ENCODE data around the gene PRIM2. TPM values are rescaled to one million over a fixed set of nuclear protein-coding genes. Genes with fewer than 3 reads are reported as not detected.
A peak's percentile ranks its signal among the peaks of the same experiment; 100 is the strongest.
"Not testable (repeated sequence)": the region's sequence is repeated elsewhere in the genome, so short reads cannot be mapped to it uniquely, and the experiment has no call there.

PRIM2 gene
- total RNA-seq, 1 experiment from 2014 or later: 96.5 TPM

DNA sequence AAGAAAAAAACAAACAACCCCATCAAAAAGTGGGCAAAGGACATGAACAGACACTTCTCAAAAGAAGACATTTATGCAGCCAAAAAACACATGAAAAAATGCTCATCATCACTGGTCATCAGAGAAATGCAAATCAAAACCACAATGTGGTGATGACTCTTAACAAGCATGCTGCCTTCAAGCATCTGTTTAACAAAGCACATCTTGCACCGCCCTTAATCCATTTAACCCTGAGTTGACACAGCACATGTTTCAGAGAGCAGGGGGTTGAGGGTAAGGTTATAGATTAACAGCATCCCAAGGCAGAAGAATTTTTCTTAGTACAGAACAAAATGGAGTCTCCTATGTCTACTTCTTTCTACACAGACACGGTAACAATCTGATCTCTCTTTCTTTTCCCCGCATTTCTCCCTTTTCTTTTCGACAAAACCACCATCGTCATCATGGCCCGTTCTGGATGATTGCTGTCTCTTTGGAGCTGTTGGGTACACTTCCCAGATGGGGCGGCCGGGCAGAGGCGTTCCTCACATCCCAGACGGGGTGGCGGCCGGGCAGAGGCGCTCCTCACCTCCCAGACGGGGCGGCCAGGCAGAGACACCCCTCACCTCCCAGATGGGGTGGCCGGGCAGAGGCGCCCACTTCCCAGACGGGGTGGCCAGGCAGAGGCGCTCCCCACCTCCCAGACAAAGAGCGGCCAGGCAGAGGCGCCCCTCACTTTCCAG is 7.2 kb upstream of the PRIM2 start:
- peak; percentile 76 for DNase-seq (ENCODE audit: low read depth)

DNA sequence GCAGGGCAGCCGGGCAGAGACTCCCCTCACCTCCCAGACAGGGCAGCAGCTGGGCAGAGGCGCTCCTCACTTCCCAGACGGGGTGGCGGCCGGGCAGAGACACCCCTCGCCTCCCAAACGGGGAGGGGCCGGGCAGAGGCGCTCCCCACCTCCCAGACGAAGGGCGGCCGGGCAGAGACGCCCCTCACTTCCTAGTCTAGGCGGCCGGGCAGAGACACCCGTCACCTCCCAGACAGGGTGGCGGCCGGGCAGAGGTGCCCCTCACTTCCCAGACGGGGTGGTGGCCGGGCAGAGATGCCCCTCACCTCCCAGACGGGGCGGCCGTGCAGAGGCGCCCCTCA is 6.6 kb upstream of the PRIM2 start:
- no peak for DNase-seq (ENCODE audit: low read depth)

DNA sequence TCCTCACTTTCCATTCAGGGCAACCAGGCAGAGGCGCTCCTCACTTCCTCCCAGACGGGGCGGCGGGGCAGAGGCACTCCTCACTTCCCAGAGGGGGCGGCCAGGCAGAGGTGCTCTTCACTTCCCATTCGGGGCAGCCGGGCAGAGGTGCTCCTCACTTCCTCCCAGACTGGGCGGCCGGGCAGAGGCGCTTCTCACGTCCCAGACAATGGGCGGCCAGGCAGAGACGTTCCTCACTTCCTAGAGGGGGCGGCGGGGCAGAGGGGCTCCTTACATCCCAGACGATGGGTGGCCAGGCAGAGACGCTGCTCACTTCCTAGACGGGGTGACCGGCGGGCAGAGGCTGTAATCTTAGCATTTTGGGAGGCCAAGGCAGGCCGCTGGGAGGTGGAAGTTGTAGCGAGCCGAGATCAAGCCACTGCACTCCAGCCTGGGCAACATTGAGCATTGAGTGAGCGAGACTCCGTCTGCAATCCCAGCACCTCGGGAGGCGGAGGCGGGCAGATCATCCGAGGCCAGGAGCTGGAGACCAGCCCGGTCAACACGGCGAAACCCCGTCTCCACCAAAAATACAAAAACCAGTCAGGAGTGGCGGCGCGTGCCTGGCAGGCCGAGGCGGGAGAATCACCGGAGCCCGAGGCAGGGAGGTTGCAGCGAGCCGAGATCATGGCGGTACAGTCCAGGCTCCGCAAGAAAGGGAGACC is 6.0 kb upstream of the PRIM2 start:
- DNase-seq (ENCODE audit: low read depth): not testable (repeated sequence)

DNA sequence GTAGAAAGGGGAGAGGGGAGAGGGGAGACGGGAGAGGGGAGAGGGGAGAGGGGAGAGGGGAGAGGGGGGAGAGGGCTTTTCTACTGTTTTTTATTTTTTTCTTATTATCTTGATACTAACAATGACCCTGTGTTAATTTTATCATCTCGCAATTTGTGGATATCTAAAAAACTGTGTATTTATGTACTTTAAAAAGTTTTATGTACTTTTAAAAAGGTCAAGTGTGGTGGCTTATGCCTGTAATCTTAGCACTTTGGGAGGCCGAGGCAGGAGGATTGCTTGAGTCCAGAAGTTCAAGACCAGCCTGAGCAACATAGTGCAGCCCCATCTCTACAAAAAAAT is 5.5 kb upstream of the PRIM2 start:
- no peak for DNase-seq (ENCODE audit: low read depth)

DNA sequence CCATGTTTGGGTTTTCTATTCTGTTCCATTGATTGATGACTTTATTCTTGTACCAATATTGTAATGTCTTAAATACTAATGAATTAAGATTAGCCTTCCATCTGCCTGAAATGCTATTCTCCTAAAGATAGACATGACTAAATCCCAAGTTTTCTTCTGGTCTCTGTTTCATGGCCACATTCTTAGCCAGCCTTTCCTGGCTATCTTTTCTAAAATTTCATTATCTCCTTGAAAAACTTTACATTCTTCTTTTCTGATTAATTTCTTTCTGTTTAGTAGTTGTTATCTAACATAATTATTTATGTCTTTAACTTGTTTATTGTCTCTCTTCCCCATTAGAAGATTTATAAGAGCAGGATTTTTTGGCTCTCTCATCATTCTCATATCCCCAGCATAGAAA is 4.4 kb upstream of the PRIM2 start:
- no peak for DNase-seq (ENCODE audit: low read depth)

DNA sequence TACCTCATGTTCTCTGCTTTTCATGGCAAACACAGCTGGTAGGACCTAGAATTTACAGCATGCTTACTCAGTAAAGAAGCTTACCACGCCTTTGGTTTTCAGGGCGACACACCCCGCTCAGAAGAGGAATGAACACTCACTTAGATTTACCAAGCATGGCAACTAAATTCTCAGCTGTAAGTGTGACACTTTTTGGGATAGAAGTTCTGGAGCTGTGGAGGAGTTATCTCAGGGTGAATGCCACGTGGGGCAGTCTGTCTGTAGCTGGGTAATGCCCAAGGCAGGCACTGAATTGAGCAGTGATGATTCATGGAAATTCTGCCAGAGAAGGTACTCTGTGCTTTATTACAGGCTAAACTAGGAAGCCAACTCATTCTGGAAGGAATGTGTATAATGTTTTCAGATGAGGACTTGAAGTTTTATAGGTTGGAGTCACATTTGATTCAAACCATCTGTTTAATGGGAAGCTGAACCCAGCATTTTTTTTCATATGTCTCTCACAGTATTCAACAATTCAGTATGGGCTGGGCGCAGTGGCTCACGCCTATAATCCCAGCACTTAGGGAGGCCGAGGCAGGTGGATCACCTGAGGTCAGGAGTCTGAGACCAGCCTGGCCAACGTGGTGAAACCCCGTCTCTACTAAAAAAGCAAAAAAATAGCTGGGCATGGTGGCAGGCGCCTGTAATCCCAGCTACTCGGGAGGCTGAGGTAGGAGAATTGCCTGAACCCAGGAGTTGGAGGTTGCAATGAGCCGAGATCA is 3.5 kb upstream of the PRIM2 start:
- peak; percentile 100 for DNase-seq (ENCODE audit: low read depth)

DNA sequence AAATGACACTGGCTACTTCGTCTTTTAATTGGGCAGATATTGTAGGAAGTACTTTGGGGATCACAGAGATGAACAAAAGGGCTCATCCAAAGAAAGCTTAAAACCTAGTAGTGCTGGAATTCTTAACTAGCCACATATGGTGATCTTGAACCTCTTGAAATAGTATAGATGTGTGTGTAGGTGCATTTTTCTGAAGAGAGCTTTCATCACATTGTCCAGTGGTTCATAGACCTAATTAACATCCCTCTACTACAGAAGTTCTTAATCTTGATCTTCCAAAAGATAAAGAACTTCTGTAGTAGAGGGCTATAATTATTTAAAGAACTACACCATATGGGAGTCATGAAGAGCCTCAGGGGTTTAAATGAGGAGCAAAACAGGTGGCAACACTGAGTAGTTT is 2.3 kb upstream of the PRIM2 start:
- peak; percentile 30 for DNase-seq (ENCODE audit: low read depth)

DNA sequence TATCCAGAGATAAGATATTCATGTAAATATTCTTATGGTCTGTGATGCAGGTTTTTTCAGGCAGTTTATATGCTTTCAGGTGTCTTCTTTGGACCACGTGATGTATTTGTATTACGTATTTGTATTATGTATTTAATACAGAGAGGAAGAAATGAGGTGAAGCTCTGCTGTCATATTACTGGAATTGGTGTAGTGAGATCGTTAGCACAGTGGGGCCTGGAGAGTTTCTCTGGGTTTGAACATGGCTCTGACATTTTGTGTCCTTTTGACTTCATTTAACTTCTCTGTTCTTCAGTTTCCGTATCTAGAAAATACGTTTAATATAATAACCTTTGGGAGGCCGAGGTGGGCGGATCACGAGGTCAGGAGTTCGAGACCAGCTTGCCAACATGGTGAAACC is 1.6 kb upstream of the PRIM2 start:
- no peak for DNase-seq (ENCODE audit: low read depth)

DNA sequence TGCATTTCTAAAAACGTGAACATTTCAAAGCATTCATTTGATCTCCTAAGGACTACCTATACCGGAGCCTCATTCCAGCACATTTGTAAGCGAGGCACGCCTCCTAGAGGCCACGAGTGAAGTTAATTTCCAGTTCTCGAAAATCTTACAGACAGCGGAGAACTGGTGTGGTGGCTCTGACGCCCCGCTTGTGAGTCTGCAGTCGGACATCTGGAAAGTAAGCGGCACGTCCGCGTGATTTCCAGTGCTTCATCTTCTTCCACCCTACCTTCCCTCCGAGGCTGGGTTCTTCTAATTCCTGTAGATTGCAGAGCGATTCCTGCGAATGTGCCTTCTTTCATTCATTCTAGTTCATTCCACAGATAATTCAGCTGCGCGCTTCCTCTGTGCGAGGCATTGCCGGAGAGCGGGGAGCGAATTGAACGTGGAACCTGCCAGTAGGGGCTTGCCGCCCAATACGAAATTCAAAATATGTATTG is 810 bp upstream of the PRIM2 start:
- peak; percentile 95 for DNase-seq (ENCODE audit: low read depth)

DNA sequence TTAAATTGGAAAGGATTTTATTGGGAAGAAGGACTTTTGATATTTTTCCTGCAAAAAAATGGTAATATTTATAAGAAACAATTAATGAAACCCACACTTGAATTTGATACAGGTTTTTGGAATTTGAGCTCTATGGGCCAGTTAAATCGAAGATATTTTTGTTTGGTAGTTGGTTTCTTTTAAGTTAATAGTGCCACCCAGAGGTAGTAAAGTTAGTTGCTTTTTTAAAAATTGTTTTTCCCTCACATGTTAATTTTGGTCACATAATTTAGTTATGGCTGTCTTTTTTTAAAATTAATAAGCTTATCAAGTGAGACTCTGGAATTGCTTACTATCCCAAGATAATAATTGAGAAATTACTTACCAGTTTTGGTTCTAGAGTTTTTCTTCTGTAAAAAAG is 7.1 kb downstream of the PRIM2 start:
- DNase-seq (ENCODE audit: low read depth): no peak

DNA sequence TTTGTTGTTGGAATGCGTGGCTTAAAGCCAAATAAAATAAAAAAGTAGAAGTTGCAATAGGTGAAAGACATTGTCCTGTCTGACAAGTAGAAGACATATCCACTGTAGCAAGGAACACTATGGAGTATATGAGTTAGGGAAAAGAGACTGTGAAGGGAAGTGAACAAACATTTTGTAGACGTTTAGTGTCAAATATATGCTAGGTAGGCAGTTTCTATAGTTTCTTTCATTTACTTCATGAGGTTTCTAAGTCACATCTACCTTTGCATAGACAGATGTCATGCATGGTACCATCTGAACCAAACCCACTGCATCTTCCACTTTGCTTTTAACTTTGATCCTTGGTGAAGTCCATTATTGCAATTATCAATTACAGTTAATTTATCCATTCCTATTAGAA is 9.9 kb downstream of the PRIM2 start:
- DNase-seq (ENCODE audit: low read depth): no peak

DNA sequence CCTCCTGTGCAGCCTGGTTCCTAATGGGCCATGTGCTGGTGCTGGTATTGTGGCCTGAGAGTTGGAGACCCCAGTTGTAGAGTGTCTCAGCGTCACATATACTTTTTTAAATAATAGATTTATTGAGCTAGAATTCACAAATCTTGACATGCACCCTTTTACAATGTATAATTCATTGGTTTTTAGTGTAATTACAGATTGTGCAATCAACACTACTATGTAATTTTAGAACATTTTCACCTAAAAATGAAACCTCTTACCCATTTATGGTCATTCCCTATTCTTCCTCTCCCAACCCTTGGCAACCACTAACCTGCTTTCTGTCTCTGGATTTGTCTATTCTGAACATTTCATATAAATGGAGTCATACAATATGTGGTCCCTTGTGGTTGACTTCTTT is 10.6 kb downstream of the PRIM2 start:
- no peak for DNase-seq (ENCODE audit: low read depth)

DNA sequence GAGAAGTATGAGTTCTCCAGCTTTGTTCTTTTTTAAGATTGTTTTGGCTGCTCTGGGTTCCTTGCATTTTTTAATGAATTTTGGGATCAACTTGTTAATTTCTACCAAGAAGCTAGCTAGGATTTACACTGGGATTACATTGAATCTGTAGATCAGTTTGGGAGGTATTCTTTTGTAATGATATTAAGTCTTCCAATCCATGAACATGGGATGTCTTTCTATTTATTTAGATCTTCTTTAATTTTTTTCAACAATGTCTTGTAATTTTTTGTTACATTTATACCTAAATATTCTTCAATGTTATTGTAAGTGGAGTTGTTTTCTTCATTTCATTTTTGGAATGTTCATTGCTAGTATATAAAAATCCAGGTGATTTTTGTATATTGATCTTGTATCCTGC is 12.5 kb downstream of the PRIM2 start:
- no peak for DNase-seq (ENCODE audit: low read depth)

DNA sequence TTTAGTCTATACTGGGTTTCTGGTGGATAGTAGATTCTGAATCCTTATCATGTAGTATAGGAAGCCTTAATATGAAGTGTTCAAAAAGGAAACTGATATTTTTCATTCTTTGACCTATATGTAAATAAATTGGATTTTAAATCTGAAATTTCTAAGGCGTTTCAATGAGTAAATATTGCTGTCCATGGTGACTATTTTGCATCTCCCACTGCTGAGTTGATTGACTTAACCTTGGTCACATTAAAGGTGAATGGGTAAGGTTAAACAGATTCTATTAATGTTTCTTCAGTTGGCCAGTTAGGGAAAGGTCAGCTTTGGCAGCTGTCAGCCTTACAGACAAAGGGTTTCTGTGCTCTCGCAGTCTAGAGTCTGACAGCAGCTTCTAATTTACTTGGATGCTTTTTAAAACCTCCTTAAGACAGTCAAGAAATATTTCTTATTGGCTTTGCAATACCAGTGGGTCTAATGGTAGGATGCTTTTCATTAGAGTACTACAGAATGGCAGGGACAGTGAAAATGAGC is 24.8 kb downstream of the PRIM2 start:
- DNase-seq (ENCODE audit: low read depth): no peak

DNA sequence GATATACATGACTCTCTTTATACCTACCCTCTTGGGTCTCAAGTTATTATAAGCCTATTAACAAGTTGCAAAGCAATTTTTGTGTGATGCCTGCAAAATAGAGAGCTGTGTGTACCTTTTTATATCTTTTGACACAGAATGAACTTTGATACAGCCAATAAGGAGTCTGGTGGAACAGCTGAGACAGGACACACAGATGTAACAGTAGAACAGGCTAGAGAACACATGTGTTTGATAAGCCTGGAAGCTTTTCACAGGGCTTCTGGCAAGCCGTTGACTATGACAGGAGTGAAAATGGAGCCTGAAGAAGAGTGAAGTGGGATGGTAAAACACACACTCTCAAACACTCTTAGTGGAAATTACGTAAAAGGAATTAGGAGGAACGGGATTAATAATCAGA is 25.9 kb downstream of the PRIM2 start:
- DNase-seq (ENCODE audit: low read depth): not testable (repeated sequence)

DNA sequence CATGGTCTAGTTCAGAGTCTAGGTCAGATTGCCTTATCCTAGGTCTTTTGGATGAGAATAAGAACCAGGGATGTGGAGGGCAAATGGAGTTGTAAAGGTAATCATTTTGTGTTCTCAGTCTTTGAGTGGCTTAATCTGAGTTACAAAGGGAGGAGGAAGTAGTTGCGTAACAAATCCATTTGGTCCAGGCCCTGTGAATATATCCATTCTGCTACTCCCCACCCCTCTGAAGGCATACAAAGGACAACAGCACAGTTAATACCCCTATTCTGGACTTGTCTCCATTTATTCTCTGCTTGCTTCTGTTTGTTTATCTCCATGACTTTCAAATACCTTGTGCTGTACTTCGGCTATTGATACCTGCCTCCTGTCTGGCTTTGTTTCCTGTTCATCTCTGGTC is 29.3 kb downstream of the PRIM2 start:
- DNase-seq (ENCODE audit: low read depth): not testable (repeated sequence)

DNA sequence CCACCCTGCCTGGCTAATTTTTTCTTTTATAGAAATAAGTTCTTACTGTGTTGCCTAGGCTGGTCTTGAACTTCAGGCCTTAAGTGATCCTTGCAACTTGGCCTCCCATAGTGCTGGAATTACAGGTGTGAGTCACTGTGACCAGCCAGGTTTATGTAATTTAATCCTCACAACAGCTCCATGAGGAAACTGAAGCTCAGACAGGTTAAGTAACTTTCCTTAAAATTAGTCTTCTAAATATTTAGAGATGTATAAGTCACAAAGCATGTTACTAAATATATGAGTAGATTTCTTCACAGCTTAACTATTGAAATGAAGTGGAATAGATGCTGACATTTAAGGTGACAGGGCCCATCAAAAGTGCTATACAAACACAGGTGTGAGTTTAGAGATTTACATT is 30.2 kb downstream of the PRIM2 start:
- peak; percentile 9 for DNase-seq (ENCODE audit: low read depth)

DNA sequence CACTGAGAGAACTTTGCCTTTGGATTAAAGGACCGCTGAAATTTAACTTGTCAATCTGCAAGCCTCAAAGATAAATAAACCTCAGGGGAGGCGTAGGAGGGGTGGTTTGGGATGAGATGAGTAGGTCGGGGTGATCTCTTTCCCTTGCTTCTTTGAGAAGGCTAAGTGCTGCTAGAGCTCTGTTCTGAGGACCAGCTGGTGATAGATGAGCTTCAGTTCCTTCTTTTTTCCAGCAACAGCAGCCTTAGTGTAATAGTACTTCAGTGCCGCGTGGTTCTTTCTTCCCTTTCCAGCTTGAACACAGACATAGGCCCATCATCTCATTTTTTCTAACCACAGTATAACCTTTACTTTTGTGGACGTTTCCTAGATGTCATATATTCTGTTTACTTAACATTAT is 33.0 kb downstream of the PRIM2 start:
- not testable (repeated sequence) for DNase-seq (ENCODE audit: low read depth)

DNA sequence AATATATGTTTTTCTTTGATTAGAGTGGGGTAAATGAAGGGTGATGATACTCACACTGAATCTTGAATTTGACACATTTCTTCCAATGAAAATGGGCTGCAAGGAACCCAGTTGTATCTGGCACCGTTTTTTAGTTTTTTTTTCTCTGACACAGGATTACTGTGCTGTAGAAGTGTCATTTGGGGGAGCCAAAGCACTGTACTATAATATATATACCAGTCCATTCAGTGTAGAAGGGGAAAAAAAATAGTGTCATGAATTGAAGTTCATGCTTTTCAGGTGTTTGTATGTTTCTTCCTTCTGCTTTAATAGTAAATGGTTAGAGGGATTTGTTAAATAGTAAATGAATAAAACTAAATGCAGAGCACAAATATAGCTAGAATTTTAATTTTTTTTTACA is 35.2 kb downstream of the PRIM2 start:
- not testable (repeated sequence) for DNase-seq (ENCODE audit: low read depth)

DNA sequence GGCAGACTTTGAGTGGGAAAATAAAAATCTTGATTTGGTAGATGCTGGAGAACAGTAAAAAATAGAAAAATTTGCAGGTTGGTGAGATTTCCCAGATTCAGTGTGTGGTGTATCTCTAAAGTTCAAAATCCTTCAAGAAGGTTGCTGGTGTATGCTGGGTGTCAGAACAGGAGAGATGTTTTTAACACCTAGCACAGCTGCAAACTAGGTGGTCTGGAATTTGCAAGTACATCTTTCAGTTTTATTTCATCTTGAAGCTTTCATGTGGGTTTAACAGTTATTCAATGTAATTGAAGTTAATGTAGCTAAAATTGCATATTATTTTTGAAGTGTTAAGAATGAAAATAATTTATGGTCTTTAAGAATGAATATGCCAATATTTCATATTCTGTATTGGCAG is 40.9 kb downstream of the PRIM2 start:
- DNase-seq (ENCODE audit: low read depth): not testable (repeated sequence)

DNA sequence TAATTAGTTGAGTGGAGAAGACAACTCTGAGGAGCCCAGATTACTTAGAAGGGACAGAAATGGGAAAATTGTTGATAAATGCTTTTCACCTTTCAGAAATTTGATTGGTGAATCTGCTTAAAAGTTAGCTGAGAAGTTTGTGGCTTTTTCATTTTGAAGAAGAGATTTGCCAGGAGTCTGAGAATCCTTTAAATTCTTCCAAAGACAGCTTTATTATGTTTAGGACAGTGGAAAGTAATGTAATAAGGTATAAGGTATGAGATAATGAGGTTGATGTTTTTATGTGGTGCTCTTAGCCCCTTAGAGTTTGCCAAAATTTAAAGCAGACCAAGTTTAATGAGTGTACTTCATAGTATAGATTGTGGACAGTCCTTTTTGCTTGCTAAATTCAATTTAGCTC is 42.3 kb downstream of the PRIM2 start:
- not testable (repeated sequence) for DNase-seq (ENCODE audit: low read depth)

DNA sequence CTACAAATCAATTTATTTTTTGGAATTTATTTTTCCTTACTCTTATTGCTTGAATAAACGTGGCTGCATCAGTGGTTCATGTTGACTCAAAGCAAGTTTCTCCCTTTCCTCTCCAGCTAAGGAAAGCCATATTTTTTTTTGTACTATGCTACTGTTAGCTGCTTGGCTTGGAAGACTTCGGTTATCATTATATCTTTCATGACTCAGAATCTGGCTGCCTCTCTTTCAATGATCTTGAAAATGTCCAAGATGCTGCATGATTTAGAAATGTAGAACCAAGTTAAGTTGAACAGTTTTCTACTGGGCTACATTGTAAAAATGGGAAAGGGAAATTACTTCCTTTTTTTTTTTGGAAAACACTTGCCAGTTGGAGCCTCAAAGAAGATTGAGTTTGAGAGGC is 44.9 kb downstream of the PRIM2 start:
- peak; percentile 43 for DNase-seq (ENCODE audit: low read depth)
